B cell (primary cell): ENCODE measurements around the gene ZNF407.

Source experiments
- EZH2 ChIP-seq: IDR thresholded peaks from 2 replicates; pipeline ENCODE4 v1.6.1; 2012; ENCODE audit warnings: borderline replicate concordance, low read depth, mild to moderate bottlenecking, moderate library complexity, low read length; ENCODE audit not compliant: insufficient read depth, poor library complexity, severe bottlenecking
- TF ChIP-seq, protein P1 (sequence below): fragments of 200-600 bp; IDR thresholded peaks from one replicate; pipeline ENCODE4 v1.8.0; 2022; ENCODE audit warnings: antibody characterized with exemption, mild to moderate bottlenecking

DNA sequence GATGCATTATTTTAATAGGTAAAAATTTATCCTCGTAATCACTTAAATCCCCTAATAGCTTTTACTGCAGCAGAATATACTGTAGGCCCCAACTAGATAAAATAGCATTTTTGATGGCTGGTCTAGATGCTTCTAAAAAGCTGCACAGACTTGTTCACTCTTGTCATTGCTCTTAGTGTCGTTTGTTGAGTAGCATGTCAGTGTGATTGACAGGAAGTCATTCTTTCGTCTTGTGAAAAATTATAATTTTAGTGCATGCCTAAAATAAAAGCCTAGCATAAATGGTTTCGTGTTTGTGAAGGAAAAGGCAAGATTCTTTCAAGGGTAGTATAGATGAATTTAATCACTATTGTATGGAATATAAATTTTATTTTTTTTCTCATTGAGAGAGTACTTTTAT lies 336.3 kb downstream of the ZNF407 start:
- TF ChIP-seq, protein P1, sequence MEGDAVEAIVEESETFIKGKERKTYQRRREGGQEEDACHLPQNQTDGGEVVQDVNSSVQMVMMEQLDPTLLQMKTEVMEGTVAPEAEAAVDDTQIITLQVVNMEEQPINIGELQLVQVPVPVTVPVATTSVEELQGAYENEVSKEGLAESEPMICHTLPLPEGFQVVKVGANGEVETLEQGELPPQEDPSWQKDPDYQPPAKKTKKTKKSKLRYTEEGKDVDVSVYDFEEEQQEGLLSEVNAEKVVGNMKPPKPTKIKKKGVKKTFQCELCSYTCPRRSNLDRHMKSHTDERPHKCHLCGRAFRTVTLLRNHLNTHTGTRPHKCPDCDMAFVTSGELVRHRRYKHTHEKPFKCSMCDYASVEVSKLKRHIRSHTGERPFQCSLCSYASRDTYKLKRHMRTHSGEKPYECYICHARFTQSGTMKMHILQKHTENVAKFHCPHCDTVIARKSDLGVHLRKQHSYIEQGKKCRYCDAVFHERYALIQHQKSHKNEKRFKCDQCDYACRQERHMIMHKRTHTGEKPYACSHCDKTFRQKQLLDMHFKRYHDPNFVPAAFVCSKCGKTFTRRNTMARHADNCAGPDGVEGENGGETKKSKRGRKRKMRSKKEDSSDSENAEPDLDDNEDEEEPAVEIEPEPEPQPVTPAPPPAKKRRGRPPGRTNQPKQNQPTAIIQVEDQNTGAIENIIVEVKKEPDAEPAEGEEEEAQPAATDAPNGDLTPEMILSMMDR: no peak
- TF ChIP-seq EZH2: no peak
